ENCODE data around the gene RASSF1. TPM values are rescaled to one million over a fixed set of nuclear protein-coding genes. Genes with fewer than 3 reads are reported as not detected.
A peak's percentile ranks its signal among the peaks of the same experiment; 100 is the strongest.

Gene RASSF1
- total and polyA plus RNA-seq, 2 of the 8 experiments (the other 6 are each of a cell fraction or from before 2014, with no cell fraction given): 10.3 to 15.7 TPM

GRCh38 chr3:50373146-50374051 lies 32.8 kb upstream of the RASSF1 start:
- H3K79me1 ChIP-seq (ENCODE audit: low read depth, low read length): 0 out of 2 replicates have a peak, but pooled peaks cover under 1% of the 10 kb centered on the region
- peak; percentile 45 for FAIRE-seq

More at GRCh38 chr3:50373146-50374051, 32.8 kb upstream of the RASSF1 start:
- no peak overlapping the region for H3K4ac ChIP-seq (replicated peaks; ENCODE audit: insufficient read length, low read depth, low read length)
- ChIA-PET POLR2A (ENCODE audit: partially characterized antibody) (interaction anchor here (0.7 to 1.2 kb wide), 4 partner anchors 23 to 196 kb away, joined by 3 to 4 read pairs (median 3); partner anchors contain the start of gene HEMK1), CTCF (ENCODE audit: partially characterized antibody) (interaction anchor here (1.1 to 1.2 kb wide), 2 partner anchors 177 to 191 kb away, joined by 3 to 4 read pairs; no protein-coding TSS in a partner anchor)
- no peaks in the 10 kb centered on the region for H3K79me2 ChIP-seq (ENCODE audit: control insufficient read depth in 1 of 2, insufficient read depth in 2 of 2, low read length in 2 of 2)
- no peak overlapping the region; the same call in 1 of the 2 replicates for H3K18ac ChIP-seq (ENCODE audit: extremely low read depth, low read length)
- peak overlapping the region; percentile 28 for H2BK120ac ChIP-seq (replicated peaks; ENCODE audit: low read depth, low read length)
- peaks cover 0 to 32% (median 22%) of the 10 kb centered on the region in 4 experiments; a peak in 6 of 7 replicates for H3K4me1 ChIP-seq (replicated peaks in 1 of 4; ENCODE audit: control insufficient read depth in 3 of 4, insufficient read depth in 4 of 4, low read length in 3 of 4)
- H2BK15ac ChIP-seq (ENCODE audit: low read length): peak overlapping the region; percentile 61; the same call in 1 of the 2 replicates
- H3K9me3 ChIP-seq (ENCODE audit: insufficient read depth in 2 of 2, low read depth in 1 of 2, low read length in 1 of 2): no peaks in the 10 kb centered on the region
- H4K91ac ChIP-seq (replicated peaks; ENCODE audit: insufficient read length, low read length): peak overlapping the region; percentile 72
- no peaks in the 10 kb centered on the region; a peak in 2 of 7 replicates for H3K27me3 ChIP-seq (replicated peaks in 1 of 4; ENCODE audit: control insufficient read depth in 3 of 4, extremely low read depth in 1 of 4, insufficient read depth in 3 of 4, low read length in 3 of 4)
- peak overlapping the region; percentile 87; the same call in 1 of the 2 replicates for H2BK5ac ChIP-seq (ENCODE audit: low read depth, low read length)
- H3K4me3 ChIP-seq (ENCODE audit: extremely low read depth in 1 of 4, insufficient read depth in 2 of 4, low read depth in 3 of 4, low read length in 4 of 4): 0 out of 8 replicates have a peak overlapping the region, but pooled peaks of 1 of the 4 experiments have one; percentile 6
- no peak overlapping the region for H3K27ac ChIP-seq (ENCODE audit: low read depth, low read length)
- no peak overlapping the region; a peak in 2 of 4 replicates for H3K4me2 ChIP-seq (ENCODE audit: insufficient read depth in 1 of 2, low read depth in 2 of 2, low read length in 2 of 2)
- no peak overlapping the region for H2AK5ac ChIP-seq (ENCODE audit: low read depth, low read length)
- H2BK20ac ChIP-seq (ENCODE audit: low read length): 0 out of 2 replicates have a peak overlapping the region, but pooled peaks have one; percentile 61
- no peak for TF ChIP-seq POLR2A (IDR thresholded peaks at IDR 0.05; ENCODE audit: control extremely low read depth in 1 of 2, low read depth in 2 of 2, low read length in 2 of 2)
- TF ChIP-seq SP4 (IDR thresholded peaks at IDR 0.05; ENCODE audit: low read length): no peak
- TF ChIP-seq EGR1 (IDR thresholded peaks at IDR 0.05; ENCODE audit: borderline replicate concordance, low read depth, low read length): peak; percentile 56; the same call in 1 of the 2 replicates
- no peak overlapping the region for H3K9ac ChIP-seq (replicated peaks in 1 of 4; ENCODE audit: extremely low read depth in 1 of 4, low read depth in 3 of 4, low read length in 3 of 4)
- peaks cover 0 to 2% of the 10 kb centered on the region in 2 experiments for H4K20me1 ChIP-seq (replicated peaks in 1 of 2; ENCODE audit: control insufficient read depth in 1 of 2, insufficient read depth in 2 of 2, low read length in 2 of 2)
- DNase-seq (ENCODE audit: low read depth in 1 of 2, low spot score in 2 of 2): no peak
- H3K56ac ChIP-seq (replicated peaks; ENCODE audit: insufficient read length, low read depth, low read length): peak overlapping the region; percentile 25
- no peak overlapping the region for H3K14ac ChIP-seq (ENCODE audit: insufficient read length)
- 55% methylated on average over 8 of the region's 12 CpGs; no CpG with 5 or more reads in 1 of the 2 experiments for WGBS, 2 experiments (ENCODE audit: extremely low coverage in 1 of 2, insufficient coverage in 1 of 2, insufficient read length in 1 of 2, insufficient replicate concordance in 2 of 2, low coverage in 1 of 2, low lambda C conversion rate in 2 of 2, missing lambda C conversion rate in 1 of 2)
- H2AFZ ChIP-seq (ENCODE audit: low read length): no peak overlapping the region
- H4K5ac ChIP-seq (ENCODE audit: insufficient read length, low read depth, low read length): no peak overlapping the region
- H2BK12ac ChIP-seq (ENCODE audit: low read depth, low read length): peak overlapping the region; percentile 98
- H3K23me2 ChIP-seq (ENCODE audit: low read depth, low read length): 0 out of 2 replicates have a peak, but pooled peaks cover 2% of the 10 kb centered on the region
- no peaks in the 10 kb centered on the region for H3K36me3 ChIP-seq (ENCODE audit: control insufficient read depth in 2 of 4, insufficient read depth in 4 of 4, low read length in 3 of 4)
- no peak overlapping the region for H4K8ac ChIP-seq (ENCODE audit: extremely low read depth, insufficient read depth, low read length)
- H3K23ac ChIP-seq (ENCODE audit: insufficient read length): no peak overlapping the region

Measured in H1 (cell line).